MM.1S (cell line): Measurements from ENCODE around the gene CEMIP2.

ENCODE experiments used
- DNase-seq: peaks from one replicate; pipeline ENCODE4 v3.0.0-alpha.2; 2015
- H2AFZ ChIP-seq: fragments of 300-600 bp; sonication (generic); 2 replicates; pipeline ENCODE4 v1.6.0; 2016; ENCODE audit warnings: antibody characterized with exemption, low read length
- H3F3A ChIP-seq: fragments of 300-600 bp; sonication (generic); 2 replicates; pipeline ENCODE4 v1.6.1; 2016; ENCODE audit warnings: mild to moderate bottlenecking, antibody characterized with exemption, low read length, moderate library complexity, mixed read lengths; ENCODE audit not compliant: insufficient read depth
- H3K27ac ChIP-seq: fragments of 300-600 bp; sonication (generic); 2 replicates; pipeline ENCODE4 v1.5.1; 2016; ENCODE audit warnings: mild to moderate bottlenecking, low read length
- H3K27me3 ChIP-seq: fragments of 300-600 bp; sonication (generic); replicated peaks from 2 replicates; pipeline ENCODE4 v1.6.0; 2016; ENCODE audit warnings: low read length; ENCODE audit not compliant: insufficient read depth
- H3K36me3 ChIP-seq: fragments of 300-600 bp; sonication (generic); replicated peaks from 2 replicates; pipeline ENCODE4 v1.6.1; 2016; ENCODE audit warnings: mild to moderate bottlenecking, low read length, mixed read lengths; ENCODE audit not compliant: insufficient read depth
- H3K4me1 ChIP-seq: fragments of 300-600 bp; sonication (generic); 2 replicates; pipeline ENCODE4 v1.6.1; 2016; ENCODE audit warnings: low read length, mixed read lengths
- H3K4me2 ChIP-seq: fragments of 300-600 bp; sonication (generic); 2 replicates; pipeline ENCODE4 v1.6.0; 2016; ENCODE audit warnings: low read depth, low read length
- H3K4me3 ChIP-seq: fragments of 300-600 bp; sonication (generic); 2 replicates; pipeline ENCODE4 v1.5.1; 2016; ENCODE audit warnings: low read length, mixed read lengths
- H3K79me2 ChIP-seq: fragments of 300-600 bp; sonication (generic); 2 replicates; pipeline ENCODE4 v1.6.1; 2016; ENCODE audit warnings: mixed run types, low read length, mixed read lengths
- H3K9ac ChIP-seq: fragments of 300-600 bp; sonication (generic); 2 replicates; pipeline ENCODE4 v1.6.1; 2016; ENCODE audit warnings: low read length, mixed read lengths
- H3K9me2 ChIP-seq: fragments of 300-600 bp; sonication (generic); replicated peaks from 2 replicates; pipeline ENCODE4 v1.6.1; 2016; ENCODE audit warnings: mild to moderate bottlenecking, low read length, mixed read lengths; ENCODE audit not compliant: insufficient read depth
- H3K9me3 ChIP-seq: fragments of 300-600 bp; sonication (generic); replicated peaks from 2 replicates; pipeline ENCODE4 v1.6.1; 2016; ENCODE audit warnings: mild to moderate bottlenecking, low read length, mixed read lengths; ENCODE audit not compliant: insufficient read depth
- H4K20me1 ChIP-seq: fragments of 300-600 bp; sonication (generic); 2 replicates; pipeline ENCODE4 v1.6.1; 2016; ENCODE audit warnings: mild to moderate bottlenecking, low read length, moderate library complexity, mixed read lengths; ENCODE audit not compliant: insufficient read depth
- EZH2 ChIP-seq: fragments of 300-600 bp; sonication (generic); optimal IDR thresholded peaks from 2 replicates; pipeline ENCODE3; 2017; ENCODE audit warnings: low read depth, mild to moderate bottlenecking, antibody characterized with exemption, low read length, mixed read lengths
- EZH2phosphoT487 ChIP-seq: fragments of 300-600 bp; sonication (generic); IDR thresholded peaks from 2 replicates; pipeline ENCODE4 v1.6.1; 2018; ENCODE audit warnings: antibody characterized with exemption, low read length
- TF ChIP-seq, protein P1 (sequence below): fragments of 300-600 bp; sonication (generic); IDR thresholded peaks from 2 replicates; pipeline ENCODE4 v1.5.1; 2016; ENCODE audit warnings: antibody characterized with exemption, low read length, mixed read lengths

CEMIP2 gene

DNA sequence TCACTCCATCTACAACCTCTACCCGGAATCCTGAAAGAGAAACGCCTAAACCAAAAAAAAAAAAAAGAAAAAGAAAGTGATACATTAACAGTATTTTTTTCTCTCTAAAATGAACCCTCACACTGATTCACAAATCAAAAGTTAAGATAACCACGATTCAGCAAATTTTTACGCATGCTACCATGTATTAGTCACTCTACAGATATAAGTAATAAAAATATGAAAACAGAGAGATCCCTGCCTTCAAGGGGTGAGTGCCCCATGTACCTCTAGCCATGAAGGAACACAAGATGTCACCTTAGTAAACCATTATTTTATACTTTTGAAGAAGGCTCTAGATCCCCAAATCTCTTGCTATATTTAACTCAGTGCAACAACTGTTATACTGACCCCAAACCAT, 33.4 kb downstream of the CEMIP2 start:
- Histone ChIP-seq H3K9ac (no peak overlapping the region), H3K9me2 (no peaks in the 10 kb centered on the region), H3K4me3 (no peak overlapping the region), H3K27ac (no peak overlapping the region), H3K79me2 (no peaks in the 10 kb centered on the region), H3K27me3 (no peaks in the 10 kb centered on the region), H3K4me2 (no peak overlapping the region), H4K20me1 (no peaks in the 10 kb centered on the region), H2AFZ (no peak overlapping the region), H3F3A (no peaks in the 10 kb centered on the region), H3K36me3 (no peaks in the 10 kb centered on the region), H3K4me1 (no peaks in the 10 kb centered on the region), H3K9me3 (no peaks in the 10 kb centered on the region)
- no peak for TF ChIP-seq EZH2phosphoT487
- TF ChIP-seq EZH2, result no peak
- TF ChIP-seq, protein P1, sequence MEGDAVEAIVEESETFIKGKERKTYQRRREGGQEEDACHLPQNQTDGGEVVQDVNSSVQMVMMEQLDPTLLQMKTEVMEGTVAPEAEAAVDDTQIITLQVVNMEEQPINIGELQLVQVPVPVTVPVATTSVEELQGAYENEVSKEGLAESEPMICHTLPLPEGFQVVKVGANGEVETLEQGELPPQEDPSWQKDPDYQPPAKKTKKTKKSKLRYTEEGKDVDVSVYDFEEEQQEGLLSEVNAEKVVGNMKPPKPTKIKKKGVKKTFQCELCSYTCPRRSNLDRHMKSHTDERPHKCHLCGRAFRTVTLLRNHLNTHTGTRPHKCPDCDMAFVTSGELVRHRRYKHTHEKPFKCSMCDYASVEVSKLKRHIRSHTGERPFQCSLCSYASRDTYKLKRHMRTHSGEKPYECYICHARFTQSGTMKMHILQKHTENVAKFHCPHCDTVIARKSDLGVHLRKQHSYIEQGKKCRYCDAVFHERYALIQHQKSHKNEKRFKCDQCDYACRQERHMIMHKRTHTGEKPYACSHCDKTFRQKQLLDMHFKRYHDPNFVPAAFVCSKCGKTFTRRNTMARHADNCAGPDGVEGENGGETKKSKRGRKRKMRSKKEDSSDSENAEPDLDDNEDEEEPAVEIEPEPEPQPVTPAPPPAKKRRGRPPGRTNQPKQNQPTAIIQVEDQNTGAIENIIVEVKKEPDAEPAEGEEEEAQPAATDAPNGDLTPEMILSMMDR, result no peak
- DNase-seq, result no peak

DNA sequence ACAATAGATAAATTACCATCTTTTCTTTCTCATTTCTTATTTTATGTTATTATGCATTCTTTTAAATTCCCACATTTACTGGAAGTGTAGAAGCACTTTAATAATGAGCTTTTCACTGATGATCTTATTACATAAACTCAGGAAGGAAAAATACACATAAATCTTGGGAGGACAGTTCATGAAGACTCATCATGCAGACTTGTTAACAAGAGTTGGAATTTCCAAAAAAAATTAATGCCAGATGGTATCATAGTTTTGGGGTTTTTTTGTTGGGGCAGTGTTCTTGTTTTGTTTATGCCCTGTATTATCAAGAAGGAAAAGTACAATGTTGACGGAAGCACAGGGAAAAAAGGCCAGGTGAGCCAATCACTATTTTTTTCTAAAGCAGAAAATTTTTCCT, 35.1 kb downstream of the CEMIP2 start:
- no peak for DNase-seq
- no peaks in the 10 kb centered on the region for H3K9me2 ChIP-seq

DNA sequence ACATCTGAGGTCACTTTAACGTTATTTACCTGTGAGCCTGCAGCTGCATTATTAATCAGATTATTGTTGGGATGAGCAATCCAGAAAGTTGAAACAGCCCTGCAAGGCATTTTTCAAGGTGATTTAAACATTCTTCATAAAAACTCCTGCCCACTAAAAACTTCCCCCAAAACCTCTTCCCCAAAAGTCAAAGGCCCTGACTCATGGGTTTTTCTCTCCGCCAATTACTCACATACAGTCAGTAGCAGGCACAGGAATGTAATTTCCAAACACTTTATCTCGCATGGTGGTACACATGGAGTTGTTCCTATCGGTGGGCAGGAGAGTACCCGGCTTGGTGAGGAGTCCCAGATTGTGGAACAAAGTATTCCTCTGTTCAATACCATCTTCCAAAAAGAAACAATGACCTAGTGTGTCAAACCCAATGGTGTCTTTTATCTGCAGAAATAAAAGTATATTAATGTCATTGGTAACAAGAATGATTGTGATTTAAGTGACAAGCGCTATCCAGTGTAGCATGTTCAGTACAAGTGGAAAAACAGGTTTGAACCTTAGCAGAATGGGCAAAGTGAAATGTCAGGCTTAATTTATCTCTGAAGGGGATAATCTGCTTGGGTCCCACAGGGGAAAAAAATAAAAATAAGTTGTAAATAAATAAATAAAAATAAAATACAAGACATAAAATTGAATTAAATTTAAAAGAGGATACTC, 38.3 kb downstream of the CEMIP2 start:
- Histone ChIP-seq H3K27ac (no peak overlapping the region), H3K4me3 (no peak overlapping the region), H4K20me1 (no peaks in the 10 kb centered on the region), H3K4me1 (no peaks in the 10 kb centered on the region), H3K4me2 (no peak overlapping the region), H3K9ac (no peak overlapping the region), H3K9me2 (no peaks in the 10 kb centered on the region), H3K79me2 (no peaks in the 10 kb centered on the region), H3K9me3 (no peaks in the 10 kb centered on the region), H2AFZ (no peak overlapping the region), H3K36me3 (no peaks in the 10 kb centered on the region), H3F3A (no peaks in the 10 kb centered on the region), H3K27me3 (no peaks in the 10 kb centered on the region)
- no peak for DNase-seq
- TF ChIP-seq EZH2phosphoT487, result no peak

More for the DNA sequence above, 35.1 kb downstream of the CEMIP2 start:
- no peaks in the 10 kb centered on the region for H3K27me3 ChIP-seq
- H3K9ac ChIP-seq, result no peak overlapping the region
- H3K9me3 ChIP-seq, result no peaks in the 10 kb centered on the region
- H3F3A ChIP-seq, result no peaks in the 10 kb centered on the region
- no peaks in the 10 kb centered on the region for H3K36me3 ChIP-seq
- no peak for TF ChIP-seq EZH2phosphoT487
- TF ChIP-seq, protein P1, result no peak
- TF ChIP-seq EZH2, result no peak
- H3K4me3 ChIP-seq, result no peak overlapping the region
- no peak overlapping the region for H2AFZ ChIP-seq
- no peak overlapping the region for H3K27ac ChIP-seq
- no peaks in the 10 kb centered on the region for H4K20me1 ChIP-seq
- no peak overlapping the region for H3K4me2 ChIP-seq
- H3K4me1 ChIP-seq, result no peaks in the 10 kb centered on the region
- no peaks in the 10 kb centered on the region for H3K79me2 ChIP-seq

DNA sequence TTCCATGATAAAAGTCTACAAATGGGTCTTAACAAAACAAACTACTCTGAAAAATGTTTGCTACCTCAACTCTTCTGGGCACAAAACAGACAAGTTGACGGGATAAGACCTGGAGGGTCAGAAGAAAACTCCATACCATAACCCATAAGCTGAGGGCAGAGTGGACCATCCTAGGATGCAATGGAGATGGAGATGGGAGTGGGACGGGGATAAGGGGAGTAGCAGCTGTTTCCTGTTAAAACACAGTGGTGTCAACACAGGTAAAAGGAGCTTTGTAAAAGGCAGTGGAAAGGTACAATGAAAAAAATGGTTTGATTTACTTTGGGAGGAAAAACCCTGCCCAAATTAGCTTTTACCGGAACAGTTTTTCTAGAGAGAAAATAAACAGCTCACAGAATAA, 41.6 kb downstream of the CEMIP2 start:
- H3K9me3 ChIP-seq, result no peaks in the 10 kb centered on the region
- H3K27ac ChIP-seq, result no peak overlapping the region
- no peak overlapping the region for H2AFZ ChIP-seq
- TF ChIP-seq, protein P1, result no peak
- TF ChIP-seq EZH2, result no peak
- TF ChIP-seq EZH2phosphoT487, result no peak
- no peaks in the 10 kb centered on the region for H3K27me3 ChIP-seq
- no peaks in the 10 kb centered on the region for H3K79me2 ChIP-seq
- H3K4me3 ChIP-seq, result no peak overlapping the region
- no peaks in the 10 kb centered on the region for H3K9me2 ChIP-seq
- H3K4me1 ChIP-seq, result no peaks in the 10 kb centered on the region
- no peak overlapping the region for H3K9ac ChIP-seq
- no peak for DNase-seq
- H4K20me1 ChIP-seq, result no peaks in the 10 kb centered on the region
- H3K4me2 ChIP-seq, result no peak overlapping the region
- no peaks in the 10 kb centered on the region for H3F3A ChIP-seq
- no peaks in the 10 kb centered on the region for H3K36me3 ChIP-seq
